Transverse colon (tissue), 4 donors: Measurements from ENCODE around the gene FGD4. TPM values are rescaled to one million over a fixed set of nuclear protein-coding genes. Genes with fewer than 3 reads are reported as not detected.
A peak's percentile ranks its signal among the peaks of the same experiment; 100 is the strongest.

Experiments used
- DNase-seq: peaks from one replicate; pipeline ENCODE4 v3.0.0-alpha.2; 2019
- H3K27ac ChIP-seq, 4 donors: fragments of 200-600 bp; sonication (generic); 2 replicates each; pipeline ENCODE4 v1.5.1; 2016 to 2018; ENCODE audit warnings: inconsistent platforms in 4 of 4
- H3K27me3 ChIP-seq: fragments of 200-600 bp; sonication (generic); 2 replicates; pipeline ENCODE4 v1.5.1; 2017; ENCODE audit warnings: inconsistent platforms
- H3K36me3 ChIP-seq, 4 donors: fragments of 200-600 bp; sonication (generic); 2 replicates each; pipeline ENCODE4 v1.5.1; 2017 to 2019; ENCODE audit warnings: inconsistent platforms in 4 of 4
- H3K4me1 ChIP-seq, 4 donors: fragments of 200-600 bp; sonication (generic); 2 replicates each; pipeline ENCODE4 v1.5.1; 2017 to 2020; ENCODE audit warnings: inconsistent platforms in 4 of 4
- H3K4me3 ChIP-seq, 4 donors: fragments of 200-600 bp; sonication (generic); 1 replicate in 1 of 4; 2 replicates in 3 of 4; pipeline versions ENCODE4 v1.5.1 to v1.6.1; 2017 to 2019; ENCODE audit warnings: inconsistent platforms in 4 of 4
- H3K9me3 ChIP-seq, 2 donors: fragments of 200-600 bp; sonication (generic); 2 replicates each; pipeline ENCODE4 v1.5.1; 2017 to 2019; ENCODE audit warnings: inconsistent platforms in 2 of 2
- EP300 ChIP-seq: sonication (generic); formaldehyde crosslinking; IDR thresholded peaks from one replicate; pipeline ENCODE4 v1.6.1; 2017; ENCODE audit warnings: antibody characterized with exemption, low read depth
- POLR2A ChIP-seq: fragments of 450-650 bp; IDR thresholded peaks from one replicate; pipeline ENCODE4 v1.6.1; 2016; ENCODE audit warnings: antibody characterized with exemption, mild to moderate bottlenecking, moderate library complexity
- POLR2AphosphoS5 ChIP-seq, 3 donors: sonication (generic); formaldehyde crosslinking; IDR thresholded peaks; one replicate each; pipeline ENCODE4 v1.6.1; 2016; ENCODE audit warnings: antibody characterized with exemption in 3 of 3
- WGBS, 2 donors: methylation state at CpG; one replicate each; pipeline ENCODE4 v1.1.5; 2018; ENCODE audit warnings: low coverage in 1 of 2; 5-methylcytosine and 5-hydroxymethylcytosine counted together
- in situ Hi-C, 4 donors: fragments of 200-750 bp; cut with MboI; loops; one replicate each; pipeline versions ENCODE4 v1.15.0 to v1.15.1; 2017; ENCODE audit warnings: low sequenced_read_pairs in 3 of 4, low pct_ligation_motif_present in 1 of 4, low pct_unique_long_range_greater_than_20kb in 1 of 4
- intact Hi-C: fragments of 100-400 bp; cut with DNase I; formaldehyde crosslinking; loops from one replicate; pipeline ENCODE4 v1.15.1; 2023; ENCODE audit warnings: low total_unique reads
- total RNA-seq, 4 donors: library from RNA; depleted of rRNA; stranded (reverse); fragments of >200 nt; gene quantifications; one replicate each; pipeline ENCODE4 v1.1.0, GENCODE V29; 2016
- TF ChIP-seq, protein P1 (sequence below), 5 experiments: fragments of 200-600 bp in 3 of 5; fragments of 450-650 bp in 2 of 5; sonication (generic) in 3 of 5; IDR thresholded peaks; 1 replicate in 2 of 5; 2 replicates in 3 of 5; pipeline ENCODE4 v1.5.1; 2016 to 2017; ENCODE audit warnings: antibody characterized with exemption in 5 of 5, inconsistent platforms in 3 of 5, mild to moderate bottlenecking in 2 of 5, moderate library complexity in 1 of 5

The FGD4 gene
- total RNA-seq, 4 donors from 2014 or later, result 80.2 to 132 (median 98.2) TPM

DNA sequence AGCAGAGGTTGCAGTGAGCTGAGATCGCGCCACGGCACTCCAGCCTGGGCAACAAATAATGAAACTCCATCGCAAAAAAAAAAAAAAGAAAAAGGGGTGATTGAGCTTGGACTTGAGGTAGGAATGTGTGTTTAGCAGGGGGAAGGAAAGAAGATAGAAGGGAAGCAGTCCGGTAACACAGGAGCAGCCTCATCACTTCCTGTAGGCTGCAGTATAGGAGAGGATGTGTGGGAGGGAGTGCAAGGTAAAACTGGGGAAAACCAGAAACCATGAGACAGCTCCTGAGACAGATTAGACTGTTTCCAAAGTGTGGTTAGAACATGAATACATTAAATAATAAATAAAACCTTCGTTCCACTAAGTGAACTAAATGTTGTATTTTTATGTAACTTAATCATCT, 49.2 kb downstream of the FGD4 start:
- intact Hi-C loops, result no loop called here
- no peak for DNase-seq
- WGBS, 2 donors, result 56 to 82% methylated on average over 2 to 6 of the region's 6 CpGs
- TF ChIP-seq POLR2A (no peak), POLR2AphosphoS5 (IDR thresholded peaks at IDR 0.05) (no peak), EP300 (no peak)
- TF ChIP-seq, protein P1, sequence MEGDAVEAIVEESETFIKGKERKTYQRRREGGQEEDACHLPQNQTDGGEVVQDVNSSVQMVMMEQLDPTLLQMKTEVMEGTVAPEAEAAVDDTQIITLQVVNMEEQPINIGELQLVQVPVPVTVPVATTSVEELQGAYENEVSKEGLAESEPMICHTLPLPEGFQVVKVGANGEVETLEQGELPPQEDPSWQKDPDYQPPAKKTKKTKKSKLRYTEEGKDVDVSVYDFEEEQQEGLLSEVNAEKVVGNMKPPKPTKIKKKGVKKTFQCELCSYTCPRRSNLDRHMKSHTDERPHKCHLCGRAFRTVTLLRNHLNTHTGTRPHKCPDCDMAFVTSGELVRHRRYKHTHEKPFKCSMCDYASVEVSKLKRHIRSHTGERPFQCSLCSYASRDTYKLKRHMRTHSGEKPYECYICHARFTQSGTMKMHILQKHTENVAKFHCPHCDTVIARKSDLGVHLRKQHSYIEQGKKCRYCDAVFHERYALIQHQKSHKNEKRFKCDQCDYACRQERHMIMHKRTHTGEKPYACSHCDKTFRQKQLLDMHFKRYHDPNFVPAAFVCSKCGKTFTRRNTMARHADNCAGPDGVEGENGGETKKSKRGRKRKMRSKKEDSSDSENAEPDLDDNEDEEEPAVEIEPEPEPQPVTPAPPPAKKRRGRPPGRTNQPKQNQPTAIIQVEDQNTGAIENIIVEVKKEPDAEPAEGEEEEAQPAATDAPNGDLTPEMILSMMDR (IDR thresholded peaks at IDR 0.05), result no peak
- in situ Hi-C loops, result no loop called here
- Histone ChIP-seq H3K27ac (no peak overlapping the region), H3K9me3 (no peaks in the 10 kb centered on the region), H3K36me3 (no peaks in the 10 kb centered on the region), H3K27me3 (no peaks in the 10 kb centered on the region), H3K4me1 (peaks cover 4 to 49% (median 16%) of the 10 kb centered on the region in 4 donors), H3K4me3 (no peak overlapping the region)

GRCh38 chr12:32450363-32450762, 51.0 kb downstream of the FGD4 start:
- no peaks in the 10 kb centered on the region for H3K36me3 ChIP-seq
- 60 to 74% methylated on average over 1 to 2 of the region's 2 CpGs for WGBS, 2 donors
- no peak for TF ChIP-seq POLR2AphosphoS5 (IDR thresholded peaks at IDR 0.05)
- no peak for TF ChIP-seq EP300
- no peak for TF ChIP-seq POLR2A
- TF ChIP-seq, protein P1 (IDR thresholded peaks at IDR 0.05), result no peak
- no peak for DNase-seq
- no peak overlapping the region for H3K4me3 ChIP-seq
- peaks cover 11 to 63% (median 29%) of the 10 kb centered on the region in 4 donors for H3K4me1 ChIP-seq
- intact Hi-C loops (loop anchor here (10.0 kb wide), 1 partner anchor 224 kb away; the partner anchor contains the start of gene DNM1L), in situ Hi-C loops (loop anchor here in 3 of 4 donors (10.0 to 25.0 kb wide), 4 partner anchors 112 to 224 kb away; partner anchors contain the start of gene DNM1L (in 1 of the 3))
- H3K9me3 ChIP-seq, result no peaks in the 10 kb centered on the region
- H3K27me3 ChIP-seq, result no peaks in the 10 kb centered on the region
- H3K27ac ChIP-seq, result peak overlapping the region in 1 of 4 donors; percentile 15

DNA sequence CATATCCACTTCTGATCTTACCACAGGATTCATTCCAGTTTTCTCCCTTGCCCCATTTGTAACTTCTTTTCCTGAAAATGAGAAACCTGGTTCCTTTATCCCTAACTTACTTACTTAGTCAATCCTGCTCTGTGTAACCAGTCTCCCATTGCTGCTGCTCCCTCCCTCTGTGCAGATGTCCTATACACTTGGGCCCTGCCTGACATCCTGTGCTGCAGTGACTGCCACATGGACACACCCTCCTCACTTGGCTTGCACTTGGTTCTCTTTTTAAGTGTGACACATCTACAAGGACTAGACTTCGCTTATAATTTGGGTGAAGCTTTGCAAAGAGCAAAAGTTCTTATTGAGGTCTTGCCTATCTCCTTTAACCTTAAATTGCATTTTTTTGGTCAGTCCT, 51.4 kb downstream of the FGD4 start:
- Histone ChIP-seq H3K27ac (peak overlapping the region in 1 of 4 donors; percentile 15), H3K4me1 (peaks cover 12 to 63% (median 30%) of the 10 kb centered on the region in 4 donors), H3K4me3 (no peak overlapping the region), H3K27me3 (no peaks in the 10 kb centered on the region), H3K9me3 (no peaks in the 10 kb centered on the region), H3K36me3 (no peaks in the 10 kb centered on the region)
- intact Hi-C loops, result loop anchor here (10.0 kb wide), 1 partner anchor 224 kb away; the partner anchor contains the start of gene DNM1L
- peak; percentile 22 for DNase-seq
- TF ChIP-seq EP300, result no peak
- TF ChIP-seq POLR2AphosphoS5 (IDR thresholded peaks at IDR 0.05), result no peak
- TF ChIP-seq, protein P1 (IDR thresholded peaks at IDR 0.05), result no peak
- no peak for TF ChIP-seq POLR2A
- WGBS, 2 donors, result 60 to 86% methylated on average over 1 of the region's 1 CpG
- in situ Hi-C loops, result loop anchor here in 3 of 4 donors (10.0 to 25.0 kb wide), 4 partner anchors 112 to 224 kb away; partner anchors contain the start of gene DNM1L (in 1 of the 3)

- WGBS, 2 donors, result 69 to 78% methylated on average over 5 of the region's 5 CpGs
- H3K27ac ChIP-seq, result no peak overlapping the region
- H3K27me3 ChIP-seq, result no peaks in the 10 kb centered on the region
- peaks cover 14 to 63% (median 33%) of the 10 kb centered on the region in 4 donors for H3K4me1 ChIP-seq
- no peak for DNase-seq
- in situ Hi-C loops (loop anchor here in 3 of 4 donors (10.0 to 25.0 kb wide), 4 partner anchors 110 to 223 kb away; partner anchors contain the start of gene DNM1L (in 1 of the 3)), intact Hi-C loops (loop anchor here (10.0 kb wide), 1 partner anchor 223 kb away; the partner anchor contains the start of gene DNM1L)
- H3K36me3 ChIP-seq, result no peaks in the 10 kb centered on the region
- H3K4me3 ChIP-seq, result no peak overlapping the region
- TF ChIP-seq EP300, result no peak
- no peak for TF ChIP-seq POLR2AphosphoS5 (IDR thresholded peaks at IDR 0.05)
- no peaks in the 10 kb centered on the region for H3K9me3 ChIP-seq
Measured at GRCh38 chr12:32451816-32452215, 52.5 kb downstream of the FGD4 start.
